NCI-H1694 (cell line): Measurements from ENCODE around the gene DDR2.

Source experiments
- DNase-seq: peaks from one replicate; lab custom pipeline; 2025; lab: John Stamatoyannopoulos, UW

The DDR2 gene

GRCh38 chr1:162672622-162673260 lies 40.5 kb downstream of the DDR2 start:
- no peak for DNase-seq

- no peak for DNase-seq
These were observed 41.9 kb downstream of the DDR2 start for GRCh38 chr1:162674034-162674608.

GRCh38 chr1:162676087-162676486 lies 43.8 kb downstream of the DDR2 start:
- no peak for DNase-seq

GRCh38 chr1:162676750-162677149 lies 44.5 kb downstream of the DDR2 start:
- no peak for DNase-seq

DNA sequence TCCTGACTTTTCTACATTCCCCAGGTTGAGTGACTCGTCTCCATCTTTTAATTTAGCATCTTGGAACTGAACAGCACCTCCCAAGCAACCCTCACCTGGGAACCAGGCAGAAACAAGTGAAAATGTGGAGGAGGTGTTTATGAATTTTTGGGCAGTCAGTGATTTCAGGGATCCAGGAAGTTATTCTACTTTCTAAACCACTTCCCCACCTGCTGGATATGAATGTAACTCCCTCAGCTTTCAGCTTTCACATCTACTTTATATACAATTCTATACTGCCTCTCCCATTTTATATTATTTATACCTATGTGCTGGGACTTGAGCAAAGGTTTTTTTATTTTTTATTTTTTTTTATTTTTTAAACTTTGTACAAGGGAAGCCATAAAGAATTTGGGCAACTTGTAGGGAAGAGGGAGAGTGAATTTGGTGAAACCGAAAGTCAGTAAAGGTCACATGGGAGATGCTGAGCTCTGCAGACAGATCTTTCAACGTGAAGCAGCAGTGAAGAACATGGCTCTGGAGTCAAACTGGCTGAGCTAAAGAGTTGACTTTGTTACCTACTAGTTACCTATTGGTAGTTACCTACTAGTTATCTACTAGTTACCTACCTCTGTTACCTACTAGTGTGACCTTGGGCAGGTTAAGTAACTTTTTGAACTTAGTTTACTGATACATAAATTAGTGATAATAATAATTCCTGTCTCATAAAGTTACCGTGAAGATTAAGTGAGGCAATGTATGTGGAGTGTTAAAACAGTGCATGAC lies 45.5 kb downstream of the DDR2 start:
- DNase-seq: no peak

DNA sequence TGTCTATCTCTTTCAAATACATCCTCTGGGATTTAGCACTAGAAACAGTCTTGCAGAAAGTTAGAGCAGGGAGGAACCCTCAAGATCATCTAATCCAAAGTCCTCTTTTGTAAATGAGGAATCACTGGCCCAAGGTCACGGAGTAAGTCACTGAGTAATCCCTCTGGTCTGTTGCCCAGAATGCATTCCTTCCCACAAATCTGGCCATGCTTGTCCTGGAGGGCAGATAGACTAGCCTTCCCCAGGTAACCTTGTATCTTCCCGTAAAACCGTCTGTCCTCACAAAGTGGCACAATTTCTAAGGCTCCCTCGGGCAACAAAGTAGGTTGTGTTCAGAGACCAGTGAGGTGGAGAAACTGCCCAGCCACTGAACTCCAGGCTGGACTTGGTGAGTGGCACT lies 46.2 kb downstream of the DDR2 start:
- DNase-seq: no peak

- DNase-seq: no peak
These were observed 47.0 kb downstream of the DDR2 start for GRCh38 chr1:162679298-162679697.

DNA sequence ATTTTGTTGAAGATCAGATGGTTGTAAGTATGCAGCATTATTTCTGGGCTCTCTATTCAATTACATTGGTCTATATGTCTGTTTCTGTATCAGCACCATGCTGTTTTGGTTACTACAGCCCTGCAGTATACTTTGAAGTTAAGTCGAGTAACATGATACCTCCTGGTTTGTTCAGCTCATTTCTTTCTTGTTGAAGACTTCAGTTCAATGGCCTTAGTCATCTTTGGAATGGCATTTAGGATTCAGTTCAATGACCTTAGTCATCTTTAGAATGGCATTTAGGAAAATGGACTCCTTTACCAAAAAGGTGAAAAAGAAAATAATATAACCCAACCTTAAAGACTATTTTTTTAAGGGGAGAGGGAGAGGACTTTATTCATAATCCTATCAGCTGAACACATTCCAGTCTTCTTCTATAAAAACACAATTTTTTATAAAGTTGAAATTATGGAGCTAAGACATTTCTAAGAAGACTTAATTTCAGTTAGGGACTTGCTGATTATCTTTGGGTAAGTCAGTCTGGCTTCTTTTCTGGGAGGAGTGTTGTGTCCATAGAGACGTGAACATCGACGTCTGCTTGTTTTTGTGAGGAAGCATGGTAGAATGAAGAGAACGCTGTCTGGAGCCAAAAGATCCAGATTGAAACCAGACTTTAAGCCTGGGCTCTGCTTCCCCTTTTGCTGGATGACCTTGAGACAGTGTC lies 48.3 kb downstream of the DDR2 start:
- no peak for DNase-seq

- DNase-seq: no peak
These were observed 48.8 kb downstream of the DDR2 start for GRCh38 chr1:162681122-162681436.

DNA sequence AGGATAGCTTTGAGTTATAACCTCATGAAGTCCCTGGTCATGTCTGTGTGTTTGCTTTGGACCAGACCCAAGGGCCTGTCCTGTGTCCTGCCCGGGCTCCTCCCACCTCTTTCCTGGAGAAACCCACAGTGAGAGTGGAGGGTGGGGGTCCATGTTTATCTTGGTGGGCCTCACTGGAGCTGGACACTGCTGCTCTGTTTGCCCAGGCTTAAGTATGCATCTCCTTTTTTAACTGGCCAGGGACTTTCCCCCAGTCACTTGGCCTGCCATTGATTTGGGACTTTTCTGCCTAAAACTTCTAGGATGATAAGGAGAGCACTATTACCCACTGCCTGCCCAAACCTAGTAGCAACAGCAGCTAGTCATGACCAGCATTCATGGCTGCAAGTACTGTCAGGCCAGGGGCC lies 49.8 kb downstream of the DDR2 start:
- DNase-seq: no peak

DNA sequence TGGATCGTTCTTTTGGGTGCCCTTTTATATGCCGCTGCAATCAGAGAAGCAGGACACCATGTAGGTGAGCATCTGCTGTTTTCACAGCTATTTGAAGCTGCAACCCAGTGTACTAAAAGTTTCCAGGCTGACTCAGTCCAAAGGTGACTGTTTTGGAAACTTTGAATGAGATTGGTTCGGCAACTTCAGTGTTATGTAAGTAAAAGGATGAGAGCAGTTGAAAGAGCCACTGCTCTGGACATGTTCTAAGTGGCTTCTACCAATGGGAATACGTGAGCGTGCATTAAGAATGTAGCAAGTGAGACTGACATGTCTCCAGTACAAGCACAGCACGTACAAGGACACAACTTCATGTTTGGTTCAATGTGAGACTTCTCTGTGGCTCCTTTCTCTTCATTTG lies 55.6 kb downstream of the DDR2 start:
- DNase-seq: no peak

- DNase-seq: no peak
These were observed 56.3 kb downstream of the DDR2 start for GRCh38 chr1:162688521-162688920.

DNA sequence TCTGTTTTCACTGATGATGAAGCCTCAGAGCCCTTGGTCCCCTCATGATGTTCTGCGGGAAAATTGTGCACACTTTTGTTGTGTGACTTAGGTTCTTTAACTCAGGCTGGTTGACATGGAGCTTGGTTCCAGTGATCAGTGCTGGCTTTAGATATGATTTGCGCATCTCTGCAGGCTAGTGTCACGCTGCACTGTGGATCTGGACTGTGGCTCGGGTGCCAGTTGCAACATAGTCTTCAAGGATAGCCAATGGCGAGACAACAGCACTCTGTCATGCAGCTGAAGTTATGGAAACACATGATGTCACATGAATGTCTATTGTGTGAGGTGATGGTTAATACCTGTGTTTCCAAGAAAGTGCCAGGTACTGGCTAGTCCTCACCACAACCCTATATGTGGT lies 56.7 kb downstream of the DDR2 start:
- no peak for DNase-seq

- DNase-seq: no peak
These were observed 57.7 kb downstream of the DDR2 start for GRCh38 chr1:162689745-162690671.

DNA sequence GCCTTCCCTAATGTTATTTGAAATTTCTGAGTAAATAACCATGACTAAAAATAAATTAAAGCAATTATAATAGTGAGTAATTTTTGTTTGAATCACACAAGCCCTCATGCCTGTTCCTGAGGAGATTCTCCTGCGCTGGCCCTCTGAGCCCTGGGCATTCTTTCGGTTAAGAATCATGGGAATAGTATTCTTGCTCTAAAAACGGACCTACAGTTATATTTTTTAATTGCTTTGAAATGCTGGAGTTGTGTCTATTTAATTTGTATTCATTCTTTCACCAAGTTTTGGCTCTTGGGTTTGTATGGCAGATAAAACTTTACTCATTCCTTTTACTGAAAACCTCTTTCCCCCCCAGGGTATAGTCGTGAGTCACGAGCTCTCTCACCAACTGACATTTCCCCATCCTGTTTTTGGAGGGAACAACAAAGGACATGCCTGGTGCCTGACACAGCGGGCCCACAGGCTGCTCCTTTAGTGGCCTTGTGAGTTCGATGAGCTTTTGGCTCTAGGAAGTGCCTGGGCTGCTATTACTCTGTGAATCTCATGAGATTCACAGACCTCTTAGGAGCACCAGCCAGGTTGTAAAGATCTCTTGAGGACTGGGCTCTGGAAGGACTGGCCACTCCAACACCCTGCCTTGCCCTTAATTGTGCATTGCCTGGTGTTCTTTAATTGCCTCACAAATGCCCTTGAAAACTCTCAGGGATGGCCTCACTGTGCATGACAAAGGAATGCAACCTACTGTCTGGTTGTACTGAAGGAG lies 58.6 kb downstream of the DDR2 start:
- DNase-seq: no peak

DNA sequence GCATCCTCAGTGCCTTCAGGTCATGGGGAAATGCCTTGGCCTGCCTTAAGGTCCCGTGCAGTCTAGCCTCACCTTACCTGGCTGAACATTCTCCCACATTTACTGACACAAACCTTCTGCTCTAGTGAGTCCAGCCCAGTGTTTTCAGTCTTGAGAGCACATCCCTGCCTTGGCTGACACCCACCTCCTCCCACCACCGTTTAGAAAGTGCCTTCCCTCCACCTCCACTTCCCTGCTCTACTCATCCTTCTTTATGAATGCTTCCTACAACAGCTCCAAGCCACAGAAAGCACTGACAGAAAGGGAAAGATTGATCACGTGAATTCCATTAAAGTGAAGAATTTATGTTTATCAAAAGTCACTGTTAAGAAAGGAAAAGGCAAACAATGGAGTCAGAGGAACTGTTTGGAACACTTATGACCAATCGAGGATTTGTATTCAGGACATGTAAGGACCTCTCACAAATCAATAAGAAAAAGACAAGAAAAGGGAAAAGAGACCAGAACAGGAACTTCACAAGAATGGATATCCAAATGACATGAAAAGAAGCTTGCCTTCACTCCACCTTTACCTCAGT lies 59.8 kb downstream of the DDR2 start:
- DNase-seq: no peak

- no peak for DNase-seq
These were observed 62.6 kb downstream of the DDR2 start for GRCh38 chr1:162694911-162695310.

GRCh38 chr1:162695687-162696086 lies 63.4 kb downstream of the DDR2 start:
- DNase-seq: no peak

GRCh38 chr1:162696286-162696862 lies 64.1 kb downstream of the DDR2 start:
- peak; percentile 82 for DNase-seq

DNA sequence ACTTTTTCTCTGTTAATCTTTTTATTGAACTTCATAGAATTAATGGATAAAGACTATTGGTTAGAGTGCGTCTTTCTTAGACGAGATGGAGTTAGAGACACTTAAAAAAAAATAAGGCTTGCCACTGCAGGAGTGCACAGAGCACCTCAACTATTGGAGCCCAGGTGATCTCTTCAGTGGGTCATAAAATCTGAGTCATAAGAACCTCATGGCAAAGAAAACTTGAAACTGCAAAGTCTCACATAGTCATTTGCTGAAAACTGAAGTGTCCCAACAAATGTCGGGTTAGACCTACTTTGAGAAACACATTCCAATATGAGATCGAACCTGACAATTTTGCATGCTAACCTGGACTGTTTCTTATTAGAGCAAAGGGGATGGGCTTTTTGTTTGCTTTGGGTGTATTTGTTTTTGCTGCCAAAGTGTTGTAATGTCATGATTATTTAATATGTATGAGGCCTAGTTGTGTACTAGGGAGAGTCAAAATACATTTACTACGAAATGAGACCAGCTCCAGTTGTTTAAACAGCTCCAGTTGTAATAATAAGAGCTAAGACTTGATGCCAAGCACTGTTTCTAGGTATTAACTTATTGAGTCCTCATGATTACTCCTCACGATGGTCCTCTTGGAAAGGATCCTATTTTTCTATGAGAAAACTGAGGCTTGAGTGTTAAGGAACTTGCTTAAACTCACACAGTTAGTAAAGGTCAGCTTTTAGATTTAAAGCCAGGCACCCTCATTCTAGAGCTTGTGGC lies 65.1 kb downstream of the DDR2 start:
- DNase-seq: no peak
